Neural progenitor cell (in vitro differentiated cells): ENCODE data around the gene GRHL1.

ENCODE experiments used
- CTCF ChIP-seq: fragments of 200-600 bp; sonication (generic); IDR thresholded peaks from 2 replicates; pipeline ENCODE4 v1.5.1; 2017; ENCODE audit warnings: antibody characterized with exemption, mild to moderate bottlenecking
- EZH2 ChIP-seq: fragments of 200-600 bp; sonication (generic); IDR thresholded peaks from 2 replicates; pipeline ENCODE4 v1.6.1; 2017; ENCODE audit warnings: antibody characterized with exemption, mild to moderate bottlenecking, moderate library complexity
- EZH2phosphoT487 ChIP-seq: fragments of 200-600 bp; sonication (generic); IDR thresholded peaks from 2 replicates; pipeline ENCODE4 v1.6.1; 2017; ENCODE audit warnings: antibody characterized with exemption

GRCh38 chr2:9951272-9951521, 296 bp upstream of the GRHL1 start:
- TF ChIP-seq CTCF: no peak
- no peak for TF ChIP-seq EZH2
- no peak for TF ChIP-seq EZH2phosphoT487
